Hippocampal formation (tissue), 2 donors: ENCODE measurements around the gene ANKRD17.

Experiments used
- DNase-seq, 2 donors: peaks; one replicate each; lab custom pipeline; 2025; lab: John Stamatoyannopoulos, UW

ANKRD17 gene

DNA sequence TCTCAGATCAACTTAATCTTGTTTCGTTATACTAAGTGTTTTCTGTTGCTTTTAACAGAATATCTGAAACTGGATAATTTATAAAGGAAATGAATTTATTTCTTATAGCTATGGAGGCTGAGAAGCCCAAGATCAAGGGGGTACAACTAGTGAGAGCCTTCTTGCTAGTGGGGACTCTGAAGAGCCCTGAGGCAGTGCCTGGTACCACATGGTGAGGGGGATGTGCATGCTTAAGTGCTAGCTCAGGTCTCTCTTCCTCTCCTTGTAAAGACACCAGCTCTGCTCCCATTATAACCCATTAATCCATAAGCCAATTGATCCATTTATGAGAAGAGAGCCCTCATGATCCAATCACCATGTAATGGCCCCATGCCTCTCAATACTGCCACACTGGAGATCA lies 207.0 kb downstream of the ANKRD17 start:
- no peak for DNase-seq

DNA sequence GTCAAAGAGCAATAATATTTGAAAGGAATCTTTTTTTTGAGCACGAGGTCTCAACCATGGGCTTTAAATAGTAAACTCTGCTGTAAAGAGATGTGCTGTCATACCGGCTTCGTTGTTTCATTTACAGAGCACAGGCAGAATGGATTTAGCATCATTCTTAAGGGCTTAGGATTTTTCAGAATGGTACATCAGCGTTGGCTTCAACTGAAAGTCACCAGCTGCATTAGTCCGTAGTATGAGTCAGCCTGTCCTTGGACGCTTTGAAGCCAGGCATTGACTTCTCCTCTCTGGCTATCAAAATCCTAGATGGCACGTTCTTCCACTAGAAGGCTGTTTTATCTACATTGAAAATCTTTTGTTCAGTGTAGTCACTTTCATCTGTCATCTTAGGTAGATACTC lies 212.7 kb downstream of the ANKRD17 start:
- no peak for DNase-seq

- DNase-seq = no peak
Observed at GRCh38 chr4:73037057-73037456, 221.5 kb downstream of the ANKRD17 start.

- no peak for DNase-seq
Observed at GRCh38 chr4:73036123-73036522, 222.5 kb downstream of the ANKRD17 start.

GRCh38 chr4:73034896-73035295 lies 223.7 kb downstream of the ANKRD17 start:
- DNase-seq = no peak

DNA sequence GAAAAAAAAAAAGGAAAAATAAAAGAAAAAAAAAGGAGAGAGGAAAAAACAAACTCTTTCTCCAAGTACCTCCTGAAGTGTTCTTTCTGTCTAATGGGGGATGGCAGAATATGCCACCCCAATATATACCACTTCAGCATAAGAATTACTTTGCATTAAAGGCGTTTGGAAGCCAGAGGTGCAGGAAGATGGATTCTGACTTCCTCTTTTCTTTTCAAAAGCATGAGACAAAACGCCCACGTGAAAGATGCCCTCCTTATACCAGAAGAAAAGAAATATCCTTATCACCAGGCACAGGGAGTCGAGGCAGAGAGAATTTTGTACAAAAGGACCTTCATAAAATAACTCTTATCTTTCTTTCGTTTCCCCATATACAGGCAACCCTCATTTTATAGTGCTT lies 230.0 kb downstream of the ANKRD17 start:
- no peak for DNase-seq
